Fibroblast of skin of right biceps (primary cell): ENCODE measurements around the gene TBC1D24.
A peak's percentile ranks its signal among the peaks of the same experiment; 100 is the strongest.
"Not testable (repeated sequence)": the region's sequence is repeated elsewhere in the genome, so short reads cannot be mapped to it uniquely, and the experiment has no call there.

Experiments
- DNase-seq: peaks from one replicate; pipeline ENCODE4 v3.0.0-alpha.2; 2013

Gene TBC1D24

DNA sequence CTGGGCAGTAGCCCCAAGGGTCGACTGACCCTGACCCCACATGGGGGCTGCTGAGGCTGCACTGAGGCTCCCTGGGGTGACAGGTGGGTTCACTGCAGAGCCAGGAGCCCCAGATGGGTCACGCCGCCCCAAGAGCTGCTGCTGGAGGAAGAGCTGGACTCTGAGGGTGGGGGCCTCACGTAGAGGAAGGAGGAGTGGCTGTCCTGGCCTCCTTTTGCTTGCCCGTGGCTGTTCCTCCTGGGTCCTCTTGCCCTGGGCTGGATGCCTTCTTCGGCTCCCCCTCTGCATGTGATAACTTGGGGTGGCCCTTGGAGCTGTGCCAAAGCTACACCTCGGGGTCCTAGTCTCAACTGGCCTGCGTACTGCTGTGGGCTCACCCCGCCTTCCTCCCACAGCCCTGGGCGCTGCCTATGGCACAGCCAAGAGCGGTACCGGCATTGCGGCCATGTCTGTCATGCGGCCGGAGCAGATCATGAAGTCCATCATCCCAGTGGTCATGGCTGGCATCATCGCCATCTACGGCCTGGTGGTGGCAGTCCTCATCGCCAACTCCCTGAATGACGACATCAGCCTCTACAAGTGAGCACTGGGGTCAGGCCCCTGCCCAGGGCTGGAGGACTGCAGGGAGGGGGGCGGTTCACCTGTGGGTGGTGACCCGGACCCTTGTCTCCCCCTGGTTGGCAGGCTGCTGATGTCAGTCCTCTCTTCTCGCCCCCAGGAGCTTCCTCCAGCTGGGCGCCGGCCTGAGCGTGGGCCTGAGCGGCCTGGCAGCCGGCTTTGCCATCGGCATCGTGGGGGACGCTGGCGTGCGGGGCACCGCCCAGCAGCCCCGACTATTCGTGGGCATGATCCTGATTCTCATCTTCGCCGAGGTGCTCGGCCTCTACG is 44.1 kb downstream of the TBC1D24 start:
- no peak for DNase-seq

GRCh38 chr16:2519711-2520080 is 44.8 kb downstream of the TBC1D24 start:
- DNase-seq, result no peak

GRCh38 chr16:2520097-2520783 is 45.3 kb downstream of the TBC1D24 start, which contains the start of gene AMDHD2:
TSS of gene AMDHD2 (plus strand) at chr16:2520371. CDS start at chr16:2520459, 88 bp downstream.
- peak; percentile 92 for DNase-seq

- no peak for DNase-seq
These were observed 46.0 kb downstream of the TBC1D24 start for GRCh38 chr16:2520784-2521531.

DNA sequence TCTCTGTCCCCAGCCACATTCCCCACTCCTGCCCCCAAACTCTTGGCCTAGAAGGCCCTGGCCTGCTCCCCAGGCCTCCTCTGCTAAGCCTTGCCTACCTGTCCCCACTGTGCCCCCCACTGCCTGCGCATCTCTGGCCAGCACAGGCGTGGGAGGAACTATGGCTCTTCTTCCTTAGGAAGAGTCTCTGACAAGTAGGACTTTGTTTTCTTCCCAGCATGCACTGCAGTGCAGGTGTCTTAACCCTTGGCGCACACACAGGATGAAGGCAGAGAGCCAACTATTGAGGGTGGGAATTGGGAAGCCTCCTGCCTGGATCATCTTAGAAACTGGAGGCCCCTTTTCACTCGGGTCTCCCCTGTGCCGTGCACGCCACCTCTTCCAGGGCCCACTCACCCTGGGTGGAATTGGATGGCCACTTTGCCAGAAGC is 48.9 kb downstream of the TBC1D24 start:
- DNase-seq, result no peak

DNA sequence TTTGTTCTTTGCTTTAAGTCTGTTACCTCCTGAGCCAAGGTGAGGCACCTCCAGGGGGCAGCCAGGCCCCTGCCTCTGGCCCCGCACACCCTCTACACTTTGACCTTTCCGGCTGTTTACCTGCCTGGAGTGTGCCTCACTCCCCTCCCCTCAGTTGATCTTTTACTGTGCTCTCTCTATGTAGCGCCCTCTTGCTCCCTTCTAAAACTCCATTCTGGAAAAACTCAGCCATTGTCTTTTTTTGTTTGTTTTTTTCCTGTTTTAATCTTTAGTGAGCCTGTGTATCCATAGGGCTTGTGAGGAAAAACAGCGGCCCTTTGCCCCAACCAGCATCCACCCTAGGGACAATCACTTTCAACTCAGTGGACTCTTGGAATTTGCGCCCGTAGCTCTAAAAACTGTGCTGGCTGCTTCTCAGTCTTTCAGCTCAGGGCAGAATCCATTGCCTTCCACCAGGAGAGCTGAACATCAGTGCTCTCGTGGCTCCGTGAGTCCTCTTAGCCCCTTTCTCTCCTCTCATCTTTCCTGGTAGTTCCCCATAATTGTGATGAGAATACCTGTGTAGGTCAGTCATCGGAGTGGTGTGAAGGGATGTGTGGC is 49.5 kb downstream of the TBC1D24 start:
- no peak for DNase-seq

DNA sequence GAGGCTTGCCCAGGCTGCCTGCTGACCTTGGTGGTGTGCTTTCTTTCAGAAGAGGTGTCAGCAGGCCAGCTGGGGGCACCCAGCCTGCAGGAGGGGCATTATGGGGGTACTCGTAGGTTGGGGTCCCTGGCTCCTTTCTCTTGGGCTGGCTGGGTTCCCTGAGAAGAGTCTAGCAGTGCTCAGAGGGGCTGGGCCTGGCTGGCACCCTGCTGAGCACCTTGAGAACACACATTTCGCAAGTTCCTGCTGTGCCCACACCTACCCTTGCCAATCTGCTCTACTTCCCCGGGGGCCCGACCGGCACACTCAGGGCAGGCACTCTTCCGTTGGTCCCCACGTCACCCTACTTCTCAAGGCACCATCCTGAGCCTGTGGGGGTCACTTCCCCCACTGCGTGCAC is 51.2 kb downstream of the TBC1D24 start:
- DNase-seq, result no peak

GRCh38 chr16:2527071-2527783 is 52.3 kb downstream of the TBC1D24 start:
- DNase-seq, result no peak

GRCh38 chr16:2527784-2528100 is 52.8 kb downstream of the TBC1D24 start:
- no peak for DNase-seq

GRCh38 chr16:2528161-2529060 is 53.5 kb downstream of the TBC1D24 start:
- DNase-seq, result no peak

- no peak for DNase-seq
These were observed 54.4 kb downstream of the TBC1D24 start for GRCh38 chr16:2529061-2529931.

- no peak for DNase-seq
These were observed 55.2 kb downstream of the TBC1D24 start for GRCh38 chr16:2529961-2530628.

DNA sequence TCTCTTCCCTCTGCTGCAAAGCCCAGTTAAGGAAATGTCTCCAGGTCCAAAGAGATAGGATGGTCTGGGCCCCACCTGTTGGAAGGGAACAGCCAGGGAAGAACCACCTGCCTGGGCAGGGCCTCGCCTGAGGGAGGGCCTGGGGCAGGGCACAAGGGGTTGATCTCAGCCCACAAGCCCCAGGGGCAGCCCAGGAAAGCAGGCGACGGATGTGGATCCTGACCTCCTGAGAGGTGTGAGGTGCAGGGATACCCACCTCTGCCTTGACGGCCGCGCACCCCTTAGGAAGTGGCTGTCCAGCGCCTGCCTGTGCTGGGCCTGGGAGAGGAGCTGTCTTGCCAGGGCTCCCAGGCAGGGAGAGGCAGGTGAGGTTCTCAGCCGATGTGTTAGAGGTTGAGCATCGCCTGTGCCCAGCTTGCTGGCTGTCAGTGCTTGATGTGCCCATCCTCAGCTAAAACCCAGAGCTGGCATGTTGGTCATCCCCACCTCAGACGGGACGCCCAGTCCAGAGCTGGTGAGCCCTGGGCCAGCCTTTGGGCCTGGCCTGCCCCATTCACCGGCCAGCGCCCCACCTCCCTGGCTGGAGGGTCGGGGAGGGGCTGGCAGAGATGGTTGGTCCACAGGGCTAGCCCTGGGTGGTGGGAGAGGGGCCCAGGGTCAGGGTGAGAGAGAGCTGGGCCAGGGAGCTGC is 55.8 kb downstream of the TBC1D24 start:
- no peak for DNase-seq

DNA sequence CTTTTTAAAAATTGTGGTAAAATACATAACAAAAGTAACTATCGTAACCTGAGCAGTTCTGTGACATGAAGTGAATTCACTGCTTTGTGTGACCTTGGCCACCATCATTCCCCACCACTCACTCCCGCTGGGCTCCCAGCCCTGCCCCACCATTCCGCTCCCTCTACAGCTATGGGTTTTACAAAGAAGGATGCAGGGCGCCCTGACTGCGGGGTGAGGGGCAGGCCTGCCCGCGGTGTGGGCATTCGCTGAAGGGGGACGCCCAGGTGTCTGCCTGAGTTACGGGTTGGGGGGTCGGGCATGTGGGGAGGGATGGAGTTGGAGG is 56.4 kb downstream of the TBC1D24 start, which contains the start of gene CEMP1:
CEMP1 (minus strand) TSS at position 38 of the 325 bp plus-strand sequence. CDS start 335 bp downstream, outside the sequence.
- DNase-seq, result no peak

- DNase-seq, result peak; percentile 97
These were observed 57.0 kb downstream of the TBC1D24 start for GRCh38 chr16:2531696-2532493.

- peak; percentile 38 for DNase-seq
These were observed 57.7 kb downstream of the TBC1D24 start for GRCh38 chr16:2532494-2533141.

DNA sequence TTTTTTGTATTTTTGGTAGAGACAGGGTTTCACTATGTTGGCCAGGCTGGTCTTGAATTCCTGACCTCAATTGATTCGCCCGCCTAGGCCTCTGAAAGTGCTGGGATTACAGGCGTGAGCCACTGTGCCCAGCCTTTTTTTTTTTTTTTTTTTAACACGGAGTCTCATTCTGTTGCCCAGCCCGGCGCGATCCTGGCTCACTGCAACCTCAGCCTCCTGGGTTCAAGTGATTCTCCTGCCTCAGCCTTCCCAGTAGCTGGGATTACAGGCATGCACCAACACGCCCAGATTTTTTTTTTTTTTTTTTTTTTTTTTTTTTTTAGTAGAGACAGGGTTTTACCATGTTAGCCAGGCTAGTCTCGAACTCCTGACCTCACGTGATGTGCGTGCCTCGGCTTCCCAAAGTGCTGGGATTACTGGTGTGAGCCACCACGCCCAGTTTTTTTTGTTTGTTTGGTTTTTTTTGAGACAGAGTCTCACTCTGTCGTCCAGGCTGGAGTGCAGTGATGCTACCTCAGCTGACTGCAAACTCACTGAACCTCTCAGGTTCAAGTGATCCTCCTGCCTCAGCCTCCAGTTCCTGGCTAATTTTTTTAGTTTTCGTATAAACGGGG is 58.3 kb downstream of the TBC1D24 start:
- DNase-seq, result not testable (repeated sequence)
